ENCODE results near the gene SHOC2.

Gene SHOC2

GRCh38 chr10:111023060-111023459, 103.7 kb downstream of the SHOC2 start:
- no peaks in the 10 kb centered on the region for H3K27me3 ChIP-seq (ENCODE audit: control insufficient read depth, low read length)
- peaks cover 3% of the 10 kb centered on the region; the same call in 1 of the 2 replicates for H3F3A ChIP-seq (ENCODE audit: control insufficient read depth, insufficient read depth)
- no peaks in the 10 kb centered on the region for H3K9me3 ChIP-seq (ENCODE audit: control insufficient read depth, insufficient read depth, low read length)
- no peaks in the 10 kb centered on the region for H3K79me2 ChIP-seq (ENCODE audit: control insufficient read depth, low read length)
- H3K4me2 ChIP-seq (ENCODE audit: low read length): no peak overlapping the region
- peaks cover 28% of the 10 kb centered on the region for H3K36me3 ChIP-seq (ENCODE audit: control insufficient read depth, low read length)
- no peak overlapping the region for H3K27ac ChIP-seq (ENCODE audit: low read depth, low read length)
- no peaks in the 10 kb centered on the region for H3K9me2 ChIP-seq (replicated peaks; ENCODE audit: control insufficient read depth, low read length)
- H3K4me1 ChIP-seq (ENCODE audit: control insufficient read depth, low read length): no peaks in the 10 kb centered on the region
- TF ChIP-seq CTCF (IDR thresholded peaks at IDR 0.05; ENCODE audit: low read depth, low read length, poor library complexity, severe bottlenecking) (no peak), EZH2phosphoT487 (IDR thresholded peaks at IDR 0.05; ENCODE audit: borderline replicate concordance, low read length) (no peak)
- no peak overlapping the region for H3K4me3 ChIP-seq (ENCODE audit: low read length)
- no peaks in the 10 kb centered on the region for H4K20me1 ChIP-seq (ENCODE audit: control insufficient read depth, insufficient read depth, low read depth, low read length)

GRCh38 chr10:111030042-111030750, 110.8 kb downstream of the SHOC2 start:
- no peak overlapping the region for H3K4me2 ChIP-seq (ENCODE audit: low read length)

GRCh38 chr10:111034598-111035310, 115.3 kb downstream of the SHOC2 start:
- Histone ChIP-seq H3K4me1 (ENCODE audit: control insufficient read depth, low read length) (no peaks in the 10 kb centered on the region), H3K4me3 (ENCODE audit: low read length) (no peak overlapping the region), H3F3A (ENCODE audit: control insufficient read depth, insufficient read depth) (no peaks in the 10 kb centered on the region), H3K79me2 (ENCODE audit: control insufficient read depth, low read length) (no peaks in the 10 kb centered on the region), H3K36me3 (ENCODE audit: control insufficient read depth, low read length) (no peaks in the 10 kb centered on the region), H3K9me2 (replicated peaks; ENCODE audit: control insufficient read depth, low read length) (no peaks in the 10 kb centered on the region), H3K9me3 (ENCODE audit: control insufficient read depth, insufficient read depth, low read length) (peaks cover 4% of the 10 kb centered on the region; the same call in 1 of the 2 replicates), H3K27me3 (ENCODE audit: control insufficient read depth, low read length) (no peaks in the 10 kb centered on the region), H3K4me2 (ENCODE audit: low read length) (no peak overlapping the region), H3K27ac (ENCODE audit: low read depth, low read length) (no peak overlapping the region), H4K20me1 (ENCODE audit: control insufficient read depth, insufficient read depth, low read depth, low read length) (no peaks in the 10 kb centered on the region)
- TF ChIP-seq EZH2phosphoT487 (IDR thresholded peaks at IDR 0.05; ENCODE audit: borderline replicate concordance, low read length) (no peak), CTCF (IDR thresholded peaks at IDR 0.05; ENCODE audit: low read depth, low read length, poor library complexity, severe bottlenecking) (no peak)

More at GRCh38 chr10:111030042-111030750, 110.8 kb downstream of the SHOC2 start:
- Histone ChIP-seq H3K27ac (ENCODE audit: low read depth, low read length) (no peak overlapping the region), H4K20me1 (ENCODE audit: control insufficient read depth, insufficient read depth, low read depth, low read length) (no peaks in the 10 kb centered on the region), H3K9me2 (replicated peaks; ENCODE audit: control insufficient read depth, low read length) (no peaks in the 10 kb centered on the region), H3F3A (ENCODE audit: control insufficient read depth, insufficient read depth) (no peaks in the 10 kb centered on the region), H3K4me1 (ENCODE audit: control insufficient read depth, low read length) (no peaks in the 10 kb centered on the region), H3K27me3 (ENCODE audit: control insufficient read depth, low read length) (no peaks in the 10 kb centered on the region), H3K79me2 (ENCODE audit: control insufficient read depth, low read length) (no peaks in the 10 kb centered on the region), H3K9me3 (ENCODE audit: control insufficient read depth, insufficient read depth, low read length) (no peaks in the 10 kb centered on the region; the same call in 1 of the 2 replicates), H3K36me3 (ENCODE audit: control insufficient read depth, low read length) (no peaks in the 10 kb centered on the region), H3K4me3 (ENCODE audit: low read length) (no peak overlapping the region)
- TF ChIP-seq EZH2phosphoT487 (IDR thresholded peaks at IDR 0.05; ENCODE audit: borderline replicate concordance, low read length) (no peak), CTCF (IDR thresholded peaks at IDR 0.05; ENCODE audit: low read depth, low read length, poor library complexity, severe bottlenecking) (no peak)
